Measurements from ENCODE around the gene MYCBP2. TPM values are rescaled to one million over a fixed set of nuclear protein-coding genes. Genes with fewer than 3 reads are reported as not detected.
"Not testable (repeated sequence)": the region's sequence is repeated elsewhere in the genome, so short reads cannot be mapped to it uniquely, and the experiment has no call there.

Gene MYCBP2
- total RNA-seq, 1 donor from 2014 or later, result 191 TPM

- no peak for DNase-seq (ENCODE audit: extremely low spot score in 2 of 2)
- H3K36me3 ChIP-seq, result no peaks in the 10 kb centered on the region
- peak overlapping the region; percentile 89 to 91 for H3K4me3 ChIP-seq
- intact Hi-C loops (cut with DNase I), result no loop called here
- peaks cover 67% of the 10 kb centered on the region for H3K4me1 ChIP-seq
- TF ChIP-seq POLR2AphosphoS5 (IDR thresholded peaks at IDR 0.05; ENCODE audit: insufficient read depth in 1 of 2, low read depth in 1 of 2), result peak in 1 of 2 donors; percentile 54
- TF ChIP-seq CTCF (IDR thresholded peaks at IDR 0.05), result no peak
- H3K27me3 ChIP-seq, result no peaks in the 10 kb centered on the region
- H3K9me3 ChIP-seq, result no peaks in the 10 kb centered on the region
- peak overlapping the region; percentile 89 for H3K27ac ChIP-seq
Measured at GRCh38 chr13:77325371-77325980, 1.4 kb downstream of the MYCBP2 start.

- Histone ChIP-seq H3K4me3 (no peak overlapping the region), H3K27ac (no peak overlapping the region), H3K4me1 (peaks cover 82% of the 10 kb centered on the region), H3K36me3 (no peaks in the 10 kb centered on the region), H3K27me3 (no peaks in the 10 kb centered on the region), H3K9me3 (no peaks in the 10 kb centered on the region)
- DNase-seq (ENCODE audit: extremely low spot score in 2 of 2), result no peak
- intact Hi-C loops (cut with DNase I), result no loop called here
- no peak for TF ChIP-seq CTCF (IDR thresholded peaks at IDR 0.05)
- TF ChIP-seq POLR2AphosphoS5 (IDR thresholded peaks at IDR 0.05; ENCODE audit: insufficient read depth in 1 of 2, low read depth in 1 of 2), result no peak
- no peak for TF ChIP-seq POLR2A (IDR thresholded peaks at IDR 0.05)
Measured at GRCh38 chr13:77323858-77324257, 3.0 kb downstream of the MYCBP2 start.

- no peak overlapping the region for H3K4me3 ChIP-seq
- DNase-seq (ENCODE audit: extremely low spot score in 2 of 2), result no peak
- no peaks in the 10 kb centered on the region for H3K9me3 ChIP-seq
- H3K4me1 ChIP-seq, result peaks cover 82% of the 10 kb centered on the region
- intact Hi-C loops (cut with DNase I), result no loop called here
- no peak for TF ChIP-seq POLR2A (IDR thresholded peaks at IDR 0.05)
- TF ChIP-seq POLR2AphosphoS5 (IDR thresholded peaks at IDR 0.05; ENCODE audit: insufficient read depth in 1 of 2, low read depth in 1 of 2), result no peak
- no peak for TF ChIP-seq CTCF (IDR thresholded peaks at IDR 0.05)
- no peak overlapping the region for H3K27ac ChIP-seq
- H3K27me3 ChIP-seq, result no peaks in the 10 kb centered on the region
- no peaks in the 10 kb centered on the region for H3K36me3 ChIP-seq
Measured at GRCh38 chr13:77319536-77319935, 7.4 kb downstream of the MYCBP2 start.

GRCh38 chr13:77318741-77319140 is 8.2 kb downstream of the MYCBP2 start:
- no peak overlapping the region for H3K4me3 ChIP-seq
- TF ChIP-seq POLR2AphosphoS5 (IDR thresholded peaks at IDR 0.05; ENCODE audit: insufficient read depth in 1 of 2, low read depth in 1 of 2) (no peak), CTCF (IDR thresholded peaks at IDR 0.05) (no peak), POLR2A (IDR thresholded peaks at IDR 0.05) (no peak)
- intact Hi-C loops (cut with DNase I), result no loop called here
- H3K27me3 ChIP-seq, result no peaks in the 10 kb centered on the region
- no peaks in the 10 kb centered on the region for H3K36me3 ChIP-seq
- H3K9me3 ChIP-seq, result no peaks in the 10 kb centered on the region
- no peak overlapping the region for H3K27ac ChIP-seq
- no peak for DNase-seq (ENCODE audit: extremely low spot score in 2 of 2)
- H3K4me1 ChIP-seq, result peaks cover 74% of the 10 kb centered on the region

GRCh38 chr13:77316430-77316829 is 10.5 kb downstream of the MYCBP2 start:
- TF ChIP-seq CTCF (IDR thresholded peaks at IDR 0.05) (no peak), POLR2A (IDR thresholded peaks at IDR 0.05) (no peak), POLR2AphosphoS5 (IDR thresholded peaks at IDR 0.05; ENCODE audit: insufficient read depth in 1 of 2, low read depth in 1 of 2) (no peak)
- intact Hi-C loops (cut with DNase I), result no loop called here
- peaks cover 64% of the 10 kb centered on the region for H3K4me1 ChIP-seq
- peak overlapping the region; percentile 53 for H3K27ac ChIP-seq
- no peaks in the 10 kb centered on the region for H3K27me3 ChIP-seq
- no peak overlapping the region for H3K4me3 ChIP-seq
- no peak for DNase-seq (ENCODE audit: extremely low spot score in 2 of 2)
- no peaks in the 10 kb centered on the region for H3K36me3 ChIP-seq
- H3K9me3 ChIP-seq, result no peaks in the 10 kb centered on the region

GRCh38 chr13:77315509-77315908 is 11.4 kb downstream of the MYCBP2 start:
- Histone ChIP-seq H3K27ac (peak overlapping the region; percentile 53), H3K4me1 (peaks cover 58% of the 10 kb centered on the region)
- H3K9me3 ChIP-seq; H3K36me3 ChIP-seq; intact Hi-C loops (cut with DNase I); H3K27me3 ChIP-seq; H3K4me3 ChIP-seq; DNase-seq (ENCODE audit: extremely low spot score in 2 of 2): not testable (repeated sequence)

All from vagina (tissue), 2 donors.